ENCODE data around the gene COX19. TPM values are rescaled to one million over a fixed set of nuclear protein-coding genes. Genes with fewer than 3 reads are reported as not detected.

COX19 gene
- total RNA-seq, 1 experiment from 2014 or later, result 14.0 TPM

DNA sequence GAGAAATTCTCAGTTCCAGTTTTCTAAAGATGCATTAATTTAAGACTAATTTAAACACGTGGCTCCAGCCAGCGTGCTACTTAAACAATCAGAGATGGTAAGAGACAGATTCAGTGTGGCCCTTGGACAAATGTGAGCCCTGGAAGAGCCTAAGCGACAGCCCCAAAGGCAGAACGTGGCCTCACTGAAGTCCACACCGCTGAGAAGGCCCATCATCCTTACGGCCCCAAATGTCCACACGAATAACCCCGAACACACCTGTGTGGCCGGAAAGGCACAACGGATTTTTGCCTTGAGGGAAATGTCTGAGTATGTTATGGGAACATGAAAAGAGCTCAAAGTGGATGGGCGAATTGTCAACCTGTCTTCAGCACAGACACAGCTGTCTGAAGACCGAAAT, 3.2 kb downstream of the COX19 start:
- Histone ChIP-seq H3K9ac (ENCODE audit: low read length) (no peak overlapping the region), H3K79me2 (ENCODE audit: insufficient read depth, low read length) (peaks cover 58% of the 10 kb centered on the region), H3K4me3 (replicated peaks in 1 of 2; ENCODE audit: low read depth in 1 of 2, low read length in 2 of 2) (no peak overlapping the region), H2AFZ (ENCODE audit: low read depth, low read length, poor library complexity, severe bottlenecking) (no peak overlapping the region), H3K4me1 (ENCODE audit: control insufficient read depth in 1 of 2, insufficient read depth in 2 of 2, low read length in 2 of 2) (peaks cover 0 to 5% of the 10 kb centered on the region in 2 experiments; a peak in 2 of 4 replicates), H3K9me3 (ENCODE audit: control insufficient read depth in 1 of 2, insufficient read depth in 1 of 2, low read depth in 1 of 2, low read length in 2 of 2) (no peaks in the 10 kb centered on the region), H3K4me2 (ENCODE audit: low read length) (no peak overlapping the region), H4K20me1 (ENCODE audit: insufficient read depth) (peaks cover 10% of the 10 kb centered on the region; the same call in 1 of the 2 replicates), H3K9me2 (ENCODE audit: insufficient read depth) (no peaks in the 10 kb centered on the region), H3K27ac (ENCODE audit: low read depth, low read length) (no peak overlapping the region), H3K27me3 (ENCODE audit: insufficient read depth, low read length) (no peaks in the 10 kb centered on the region), H3K36me3 (ENCODE audit: control insufficient read depth in 1 of 2, insufficient read depth in 2 of 2, low read length in 2 of 2) (peaks cover 28 to 36% of the 10 kb centered on the region in 2 experiments; a peak in 3 of 4 replicates)
- ChIA-PET RAD21 (ENCODE audit: low non-redundant PET in 1 of 2, low total read pairs in 2 of 2, uncharacterized antibody in 2 of 2, unreplicated experiment in 2 of 2) (no interaction called here), POLR2A (no interaction called here), CTCF (no interaction called here)
- BruUV-seq (replicated peaks), result no TSS peak
- ATAC-seq, result no peak
- DNase-seq (ENCODE audit: low read depth, low spot score), result no peak
- intact Hi-C loops (cut with micrococcal nuclease), result no loop called here
- TF ChIP-seq, protein P1, sequence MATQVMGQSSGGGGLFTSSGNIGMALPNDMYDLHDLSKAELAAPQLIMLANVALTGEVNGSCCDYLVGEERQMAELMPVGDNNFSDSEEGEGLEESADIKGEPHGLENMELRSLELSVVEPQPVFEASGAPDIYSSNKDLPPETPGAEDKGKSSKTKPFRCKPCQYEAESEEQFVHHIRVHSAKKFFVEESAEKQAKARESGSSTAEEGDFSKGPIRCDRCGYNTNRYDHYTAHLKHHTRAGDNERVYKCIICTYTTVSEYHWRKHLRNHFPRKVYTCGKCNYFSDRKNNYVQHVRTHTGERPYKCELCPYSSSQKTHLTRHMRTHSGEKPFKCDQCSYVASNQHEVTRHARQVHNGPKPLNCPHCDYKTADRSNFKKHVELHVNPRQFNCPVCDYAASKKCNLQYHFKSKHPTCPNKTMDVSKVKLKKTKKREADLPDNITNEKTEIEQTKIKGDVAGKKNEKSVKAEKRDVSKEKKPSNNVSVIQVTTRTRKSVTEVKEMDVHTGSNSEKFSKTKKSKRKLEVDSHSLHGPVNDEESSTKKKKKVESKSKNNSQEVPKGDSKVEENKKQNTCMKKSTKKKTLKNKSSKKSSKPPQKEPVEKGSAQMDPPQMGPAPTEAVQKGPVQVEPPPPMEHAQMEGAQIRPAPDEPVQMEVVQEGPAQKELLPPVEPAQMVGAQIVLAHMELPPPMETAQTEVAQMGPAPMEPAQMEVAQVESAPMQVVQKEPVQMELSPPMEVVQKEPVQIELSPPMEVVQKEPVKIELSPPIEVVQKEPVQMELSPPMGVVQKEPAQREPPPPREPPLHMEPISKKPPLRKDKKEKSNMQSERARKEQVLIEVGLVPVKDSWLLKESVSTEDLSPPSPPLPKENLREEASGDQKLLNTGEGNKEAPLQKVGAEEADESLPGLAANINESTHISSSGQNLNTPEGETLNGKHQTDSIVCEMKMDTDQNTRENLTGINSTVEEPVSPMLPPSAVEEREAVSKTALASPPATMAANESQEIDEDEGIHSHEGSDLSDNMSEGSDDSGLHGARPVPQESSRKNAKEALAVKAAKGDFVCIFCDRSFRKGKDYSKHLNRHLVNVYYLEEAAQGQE (IDR thresholded peaks at IDR 0.05; ENCODE audit: low read depth), result no peak

DNA sequence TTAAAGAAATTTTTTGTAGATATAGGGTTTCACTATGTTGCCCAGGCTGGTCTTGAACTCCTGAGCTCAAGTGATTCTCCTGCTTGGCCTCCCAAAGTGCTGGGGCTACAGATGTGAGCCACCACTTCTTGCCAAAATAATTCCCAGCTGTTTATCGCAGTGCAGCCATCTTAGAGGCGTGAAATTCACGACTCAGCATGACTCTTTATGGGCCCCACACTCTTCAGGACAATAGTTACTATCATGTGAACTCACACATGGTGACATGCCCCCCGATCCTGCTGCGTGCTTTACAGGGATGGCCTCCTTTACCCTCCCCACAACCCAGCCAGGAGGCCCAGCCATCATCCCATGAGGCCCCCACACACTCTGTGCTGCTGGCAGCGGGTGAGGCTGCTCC, 4.6 kb downstream of the COX19 start:
- POLR2A ChIA-PET, result no interaction called here
- H3K79me2 ChIP-seq (ENCODE audit: insufficient read depth, low read length), result peaks cover 58% of the 10 kb centered on the region
- TF ChIP-seq CEBPB (IDR thresholded peaks at IDR 0.05; ENCODE audit: low read depth) (no peak), SP1 (IDR thresholded peaks at IDR 0.05; ENCODE audit: low read depth) (no peak), YY1 (IDR thresholded peaks at IDR 0.05; ENCODE audit: extremely low read depth, insufficient replicate concordance, low read depth, low read length) (no peak), EZH2 (IDR thresholded peaks at IDR 0.05) (no peak), ELF1 (IDR thresholded peaks at IDR 0.05; ENCODE audit: borderline replicate concordance, low read depth) (no peak), CBX3 (IDR thresholded peaks at IDR 0.05; ENCODE audit: low read depth) (no peak), TCF7L2 (IDR thresholded peaks at IDR 0.05; ENCODE audit: borderline replicate concordance, extremely low read depth, insufficient read depth, insufficient read length) (no peak), RAD21 (IDR thresholded peaks at IDR 0.05; ENCODE audit: low read depth) (no peak), SIN3A (IDR thresholded peaks at IDR 0.05; ENCODE audit: low read depth) (no peak), ZNF274 (IDR thresholded peaks at IDR 0.05; ENCODE audit: low read depth, low read length) (no peak), JUND (IDR thresholded peaks at IDR 0.05) (no peak), POLR2AphosphoS5 (IDR thresholded peaks at IDR 0.05; ENCODE audit: low read depth, low read length) (no peak), EZH2phosphoT487 (IDR thresholded peaks at IDR 0.05; ENCODE audit: borderline replicate concordance) (no peak), SRF (IDR thresholded peaks at IDR 0.05; ENCODE audit: low read depth) (no peak)
- TF ChIP-seq, protein P2, sequence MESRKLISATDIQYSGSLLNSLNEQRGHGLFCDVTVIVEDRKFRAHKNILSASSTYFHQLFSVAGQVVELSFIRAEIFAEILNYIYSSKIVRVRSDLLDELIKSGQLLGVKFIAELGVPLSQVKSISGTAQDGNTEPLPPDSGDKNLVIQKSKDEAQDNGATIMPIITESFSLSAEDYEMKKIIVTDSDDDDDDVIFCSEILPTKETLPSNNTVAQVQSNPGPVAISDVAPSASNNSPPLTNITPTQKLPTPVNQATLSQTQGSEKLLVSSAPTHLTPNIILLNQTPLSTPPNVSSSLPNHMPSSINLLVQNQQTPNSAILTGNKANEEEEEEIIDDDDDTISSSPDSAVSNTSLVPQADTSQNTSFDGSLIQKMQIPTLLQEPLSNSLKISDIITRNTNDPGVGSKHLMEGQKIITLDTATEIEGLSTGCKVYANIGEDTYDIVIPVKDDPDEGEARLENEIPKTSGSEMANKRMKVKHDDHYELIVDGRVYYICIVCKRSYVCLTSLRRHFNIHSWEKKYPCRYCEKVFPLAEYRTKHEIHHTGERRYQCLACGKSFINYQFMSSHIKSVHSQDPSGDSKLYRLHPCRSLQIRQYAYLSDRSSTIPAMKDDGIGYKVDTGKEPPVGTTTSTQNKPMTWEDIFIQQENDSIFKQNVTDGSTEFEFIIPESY (IDR thresholded peaks at IDR 0.05; ENCODE audit: extremely low read depth, insufficient replicate concordance, low read length), result no peak
- TF ChIP-seq, protein P3, sequence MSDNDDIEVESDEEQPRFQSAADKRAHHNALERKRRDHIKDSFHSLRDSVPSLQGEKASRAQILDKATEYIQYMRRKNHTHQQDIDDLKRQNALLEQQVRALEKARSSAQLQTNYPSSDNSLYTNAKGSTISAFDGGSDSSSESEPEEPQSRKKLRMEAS (IDR thresholded peaks at IDR 0.05), result no peak

More for the DNA sequence above, 4.6 kb downstream of the COX19 start:
- no peaks in the 10 kb centered on the region for H3K9me3 ChIP-seq (ENCODE audit: control insufficient read depth in 1 of 2, insufficient read depth in 1 of 2, low read depth in 1 of 2, low read length in 2 of 2)
- H3K4me1 ChIP-seq (ENCODE audit: control insufficient read depth in 1 of 2, insufficient read depth in 2 of 2, low read length in 2 of 2), result peaks cover 0 to 2% of the 10 kb centered on the region in 2 experiments; a peak in 2 of 4 replicates
- no peak overlapping the region for H3K27ac ChIP-seq (ENCODE audit: low read depth, low read length)
- no TSS peak for BruUV-seq (replicated peaks)
- no peak overlapping the region for H3K4me3 ChIP-seq (replicated peaks in 1 of 2; ENCODE audit: low read depth in 1 of 2, low read length in 2 of 2)
- H2AFZ ChIP-seq (ENCODE audit: low read depth, low read length, poor library complexity, severe bottlenecking), result no peak overlapping the region
- no peaks in the 10 kb centered on the region for H3K9me2 ChIP-seq (ENCODE audit: insufficient read depth)
- peaks cover 28 to 41% of the 10 kb centered on the region in 2 experiments; a peak in 3 of 4 replicates for H3K36me3 ChIP-seq (ENCODE audit: control insufficient read depth in 1 of 2, insufficient read depth in 2 of 2, low read length in 2 of 2)
- no peaks in the 10 kb centered on the region for H3K27me3 ChIP-seq (ENCODE audit: insufficient read depth, low read length)
- ChIA-PET CTCF (no interaction called here), RAD21 (ENCODE audit: low non-redundant PET in 1 of 2, low total read pairs in 2 of 2, uncharacterized antibody in 2 of 2, unreplicated experiment in 2 of 2) (no interaction called here)
- H4K20me1 ChIP-seq (ENCODE audit: insufficient read depth), result peaks cover 10% of the 10 kb centered on the region; the same call in 1 of the 2 replicates
- no peak overlapping the region for H3K4me2 ChIP-seq (ENCODE audit: low read length)
- H3K9ac ChIP-seq (ENCODE audit: low read length), result no peak overlapping the region
- ATAC-seq (no peak), DNase-seq (ENCODE audit: low read depth, low spot score) (no peak)
- intact Hi-C loops (cut with micrococcal nuclease), result no loop called here

Data from HCT116 (cell line).